ENCODE measurements around the gene KIF26B.

DNA sequence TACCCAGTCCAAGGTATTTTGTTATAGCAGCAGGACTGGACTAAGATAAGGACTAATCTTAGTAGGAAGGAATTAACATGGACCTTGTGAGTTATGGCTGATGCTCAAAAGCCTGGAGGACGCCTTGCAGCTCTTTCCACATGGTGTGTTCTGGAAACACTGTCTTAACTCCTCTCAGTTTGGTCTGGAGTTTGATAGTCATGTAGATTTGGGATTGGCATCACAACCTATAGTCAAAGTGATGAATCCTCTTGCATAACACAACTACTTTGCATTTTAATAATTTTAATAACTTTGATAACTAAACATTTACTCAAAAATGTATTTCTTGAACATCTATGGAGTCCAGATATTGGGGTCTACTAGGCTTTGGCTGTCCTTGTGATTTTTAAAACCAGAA is 293.7 kb downstream of the KIF26B start:
- TF ChIP-seq, protein P1, sequence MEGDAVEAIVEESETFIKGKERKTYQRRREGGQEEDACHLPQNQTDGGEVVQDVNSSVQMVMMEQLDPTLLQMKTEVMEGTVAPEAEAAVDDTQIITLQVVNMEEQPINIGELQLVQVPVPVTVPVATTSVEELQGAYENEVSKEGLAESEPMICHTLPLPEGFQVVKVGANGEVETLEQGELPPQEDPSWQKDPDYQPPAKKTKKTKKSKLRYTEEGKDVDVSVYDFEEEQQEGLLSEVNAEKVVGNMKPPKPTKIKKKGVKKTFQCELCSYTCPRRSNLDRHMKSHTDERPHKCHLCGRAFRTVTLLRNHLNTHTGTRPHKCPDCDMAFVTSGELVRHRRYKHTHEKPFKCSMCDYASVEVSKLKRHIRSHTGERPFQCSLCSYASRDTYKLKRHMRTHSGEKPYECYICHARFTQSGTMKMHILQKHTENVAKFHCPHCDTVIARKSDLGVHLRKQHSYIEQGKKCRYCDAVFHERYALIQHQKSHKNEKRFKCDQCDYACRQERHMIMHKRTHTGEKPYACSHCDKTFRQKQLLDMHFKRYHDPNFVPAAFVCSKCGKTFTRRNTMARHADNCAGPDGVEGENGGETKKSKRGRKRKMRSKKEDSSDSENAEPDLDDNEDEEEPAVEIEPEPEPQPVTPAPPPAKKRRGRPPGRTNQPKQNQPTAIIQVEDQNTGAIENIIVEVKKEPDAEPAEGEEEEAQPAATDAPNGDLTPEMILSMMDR (IDR thresholded peaks at IDR 0.05), result no peak
- TF ChIP-seq POLR2A (IDR thresholded peaks at IDR 0.05) (no peak), EP300 (IDR thresholded peaks at IDR 0.05) (no peak)

All from tibial nerve (tissue), 4 donors.